Panc1 (cell line): ENCODE measurements around the gene HMOX1.

Experiments used
- CTCF ChIP-seq: fragments of 450-650 bp; IDR thresholded peaks from 2 replicates; pipeline ENCODE4 v1.5.1; 2017; ENCODE audit warnings: mild to moderate bottlenecking
- POLR2AphosphoS5 ChIP-seq: IDR thresholded peaks from 2 replicates; pipeline ENCODE4 v1.6.1; 2012; ENCODE audit warnings: mild to moderate bottlenecking, low read depth, low read length, moderate library complexity
- REST ChIP-seq, 2 experiments: IDR thresholded peaks; 2 replicates each; pipeline ENCODE4 v1.6.1; 2011 to 2012; ENCODE audit warnings: low read depth in 2 of 2, control low read depth in 1 of 2, low read length in 1 of 2, mild to moderate bottlenecking in 1 of 2, moderate library complexity in 1 of 2; ENCODE audit not compliant: insufficient read depth in 1 of 2

- no peak for TF ChIP-seq CTCF
- TF ChIP-seq POLR2AphosphoS5: no peak
- TF ChIP-seq REST (IDR thresholded peaks at IDR 0.05; ENCODE audit: insufficient read depth in 1 of 2, low read depth in 2 of 2, low read length in 1 of 2): no peak
Observed at GRCh38 chr22:35383679-35384071, 2.8 kb downstream of the HMOX1 start.
